ENCODE measurements around the gene BSN.

- TF ChIP-seq CTCF (IDR thresholded peaks at IDR 0.05; ENCODE audit: insufficient read depth, low read length, poor library complexity, severe bottlenecking) (no peak), EZH2phosphoT487 (conservative IDR thresholded peaks at IDR 0.05; ENCODE audit: low read length) (no peak)
Observed at GRCh38 chr3:49652903-49653415, 98.7 kb downstream of the BSN start.

Data from SU-DHL-6 (cell line).